ENCODE data around the gene HILPDA. TPM values are rescaled to one million over a fixed set of nuclear protein-coding genes. Genes with fewer than 3 reads are reported as not detected.

Gene HILPDA
- total and polyA plus RNA-seq, 3 donors from 2014 or later, result 31.4 to 44.8 (median 34.3) TPM

DNA sequence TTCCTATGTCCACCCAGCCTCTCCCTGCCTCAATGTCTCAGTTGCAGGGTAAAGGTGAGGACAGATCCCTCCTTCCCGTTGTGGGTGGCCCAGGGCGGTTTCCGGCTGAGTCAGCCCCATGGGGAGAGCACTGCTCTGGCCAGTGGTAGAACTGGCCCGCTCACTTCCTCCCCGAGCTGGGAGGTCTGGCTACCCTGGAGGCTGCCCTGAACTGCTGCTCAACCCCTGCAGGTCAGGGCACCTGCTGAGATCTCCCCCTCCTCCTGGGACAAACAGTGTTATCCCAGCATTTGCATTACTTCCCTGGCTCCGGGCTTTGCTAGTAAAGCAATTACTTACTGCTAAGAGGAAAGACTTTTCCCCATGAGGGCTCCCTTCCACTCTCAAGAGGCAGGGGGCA lies 24.5 kb upstream of the HILPDA start:
- Histone ChIP-seq H3K4me3 (no peak overlapping the region), H3K36me3 (ENCODE audit: low read depth, missing control alignments) (no peaks in the 10 kb centered on the region), H3K9me3 (no peaks in the 10 kb centered on the region), H3K27ac (no peak overlapping the region), H3K4me1 (peaks cover 7% of the 10 kb centered on the region), H3K27me3 (no peaks in the 10 kb centered on the region)
- WGBS, 2 donors, result 42 to 83% methylated on average over 1 to 6 of the region's 6 CpGs
- TF ChIP-seq POLR2A (IDR thresholded peaks at IDR 0.05) (no peak), CTCF (IDR thresholded peaks at IDR 0.05) (no peak)
- no peak for DNase-seq
- intact Hi-C loops (cut with DNase I; ENCODE audit: low total_unique reads), result no loop called here

GRCh38 chr7:128431754-128432153 lies 23.9 kb upstream of the HILPDA start:
- 87% methylated on average over 2 of the region's 2 CpGs for WGBS, 2 donors
- H3K27ac ChIP-seq, result no peak overlapping the region
- no peak overlapping the region for H3K4me3 ChIP-seq
- intact Hi-C loops (cut with DNase I; ENCODE audit: low total_unique reads), result no loop called here
- H3K9me3 ChIP-seq, result no peaks in the 10 kb centered on the region
- H3K4me1 ChIP-seq, result peaks cover 7% of the 10 kb centered on the region
- H3K36me3 ChIP-seq (ENCODE audit: low read depth, missing control alignments), result no peaks in the 10 kb centered on the region
- no peak for DNase-seq
- TF ChIP-seq POLR2A (IDR thresholded peaks at IDR 0.05), result no peak
- no peak for TF ChIP-seq CTCF (IDR thresholded peaks at IDR 0.05)
- no peaks in the 10 kb centered on the region for H3K27me3 ChIP-seq

- Histone ChIP-seq H3K27me3 (no peaks in the 10 kb centered on the region), H3K27ac (no peak overlapping the region), H3K36me3 (ENCODE audit: low read depth, missing control alignments) (no peaks in the 10 kb centered on the region), H3K9me3 (no peaks in the 10 kb centered on the region), H3K4me3 (no peak overlapping the region), H3K4me1 (peaks cover 23% of the 10 kb centered on the region)
- DNase-seq, result no peak
- intact Hi-C loops (cut with DNase I; ENCODE audit: low total_unique reads), result no loop called here
- 82 to 92% methylated on average over 4 of the region's 4 CpGs for whole genome bisulfite sequencing, 2 donors
- TF ChIP-seq CTCF (IDR thresholded peaks at IDR 0.05) (no peak), POLR2A (IDR thresholded peaks at IDR 0.05) (no peak)
These were observed 21.0 kb upstream of the HILPDA start for GRCh38 chr7:128434413-128435326.

DNA sequence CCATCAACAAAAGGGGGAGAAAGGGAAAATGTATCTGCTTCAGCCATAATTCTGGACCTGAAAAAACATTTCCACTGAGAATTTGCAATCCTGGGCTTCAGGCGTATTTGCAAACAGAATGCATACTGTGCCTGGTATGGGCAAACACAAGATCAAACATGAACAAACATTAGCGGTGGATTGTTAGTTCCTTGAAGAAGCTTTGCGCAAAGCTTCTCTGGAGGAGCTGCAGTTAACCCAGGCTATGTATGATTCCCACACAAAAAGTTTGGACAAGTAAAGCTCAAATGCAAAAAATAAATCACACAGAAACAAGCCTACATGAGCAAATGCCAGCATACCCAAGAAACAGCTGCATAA lies 20.4 kb upstream of the HILPDA start:
- Histone ChIP-seq H3K27ac (no peak overlapping the region), H3K4me1 (peaks cover 25% of the 10 kb centered on the region), H3K27me3 (no peaks in the 10 kb centered on the region), H3K36me3 (ENCODE audit: low read depth, missing control alignments) (no peaks in the 10 kb centered on the region), H3K4me3 (no peak overlapping the region), H3K9me3 (no peaks in the 10 kb centered on the region)
- DNase-seq, result no peak
- intact Hi-C loops (cut with DNase I; ENCODE audit: low total_unique reads), result no loop called here
- TF ChIP-seq CTCF (IDR thresholded peaks at IDR 0.05) (no peak), POLR2A (IDR thresholded peaks at IDR 0.05) (no peak)
- 88 to 94% methylated on average over 3 of the region's 3 CpGs for WGBS, 2 donors
